GM18517 (cell line): ENCODE measurements around the gene C1orf74.

Experiments
- ATAC-seq: cut with Tn5 transposase; IDR thresholded peaks from one replicate; pipeline ENCODE4 v1.9.1; 2021; ENCODE audit warnings: mild to moderate bottlenecking, moderate library complexity; ENCODE audit not compliant: unreplicated experiment

The C1orf74 gene

DNA sequence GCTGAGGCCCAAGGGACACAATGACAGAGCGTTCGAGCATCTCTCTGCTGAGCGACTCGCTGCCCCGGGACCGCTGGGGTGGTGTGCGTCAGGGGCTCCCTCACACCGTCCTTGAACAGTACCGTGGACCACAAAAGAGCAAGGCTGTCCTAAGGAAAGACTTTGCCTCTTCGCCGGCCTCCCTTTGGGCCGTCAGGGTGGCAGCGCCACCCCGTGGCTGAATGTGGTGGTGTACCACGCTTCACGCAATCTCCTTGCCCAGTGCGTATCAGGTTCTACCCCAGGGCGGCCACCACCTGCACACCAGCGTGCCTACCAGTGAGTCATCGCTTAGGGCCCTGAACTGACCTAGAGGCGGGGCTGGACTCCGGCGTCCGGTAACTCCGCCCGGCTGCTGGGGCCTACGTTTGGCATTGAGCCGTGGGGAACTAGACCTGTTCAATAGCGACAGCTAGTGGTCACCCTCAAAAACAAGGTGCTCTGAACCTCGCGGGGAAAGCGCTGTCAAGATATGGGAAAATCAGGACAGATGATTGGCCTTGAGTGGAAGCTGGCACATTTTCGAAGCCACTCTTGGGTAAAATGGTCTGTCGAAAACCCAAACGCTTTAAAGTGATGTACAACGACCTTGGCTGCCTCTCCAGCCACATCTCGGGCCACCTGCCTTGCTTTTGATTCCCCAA, 36.6 kb downstream of the C1orf74 start:
- peak; percentile 71 for ATAC-seq

GRCh38 chr1:209746451-209747165, 37.8 kb downstream of the C1orf74 start:
- no peak for ATAC-seq

DNA sequence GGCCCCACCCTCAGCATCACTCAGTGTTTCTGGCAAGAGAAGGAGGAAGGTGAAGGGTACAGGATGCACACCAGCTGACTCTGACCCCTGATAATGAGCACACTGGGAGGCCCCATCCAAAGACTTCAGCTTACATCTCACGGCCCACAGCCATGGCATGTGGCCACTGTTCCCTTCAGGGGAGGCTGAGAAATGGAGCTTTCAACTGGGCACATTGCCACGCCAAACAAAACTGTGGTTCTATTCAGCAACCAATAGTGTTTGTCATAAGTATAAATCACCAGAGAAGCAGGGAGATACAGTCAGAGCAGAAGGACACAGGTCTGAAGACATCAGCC, 41.2 kb downstream of the C1orf74 start:
- ATAC-seq: no peak

GRCh38 chr1:209742409-209743144, 41.8 kb downstream of the C1orf74 start:
- ATAC-seq: no peak

DNA sequence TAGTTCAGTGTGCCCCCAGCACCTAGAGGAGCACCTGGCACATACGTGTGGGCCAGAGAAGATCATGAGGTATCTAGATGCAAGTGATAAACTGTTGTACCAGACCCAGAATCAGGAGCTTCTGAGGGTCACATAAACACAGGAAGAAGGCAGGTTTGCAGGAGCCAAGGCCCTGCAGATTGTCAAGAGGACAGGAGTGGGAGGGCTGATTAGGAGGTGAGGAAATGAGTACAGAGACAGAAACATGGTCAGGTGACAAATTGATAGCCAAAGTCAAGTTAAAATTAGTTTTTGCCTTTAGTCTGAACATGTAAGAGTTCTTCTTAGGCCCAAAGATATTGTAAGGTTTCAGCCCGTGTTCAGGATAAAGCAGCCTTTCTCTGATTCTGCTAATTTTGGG, 42.5 kb downstream of the C1orf74 start:
- ATAC-seq: no peak

- no peak for ATAC-seq
Observed at GRCh38 chr1:209741193-209741592, 43.2 kb downstream of the C1orf74 start.

DNA sequence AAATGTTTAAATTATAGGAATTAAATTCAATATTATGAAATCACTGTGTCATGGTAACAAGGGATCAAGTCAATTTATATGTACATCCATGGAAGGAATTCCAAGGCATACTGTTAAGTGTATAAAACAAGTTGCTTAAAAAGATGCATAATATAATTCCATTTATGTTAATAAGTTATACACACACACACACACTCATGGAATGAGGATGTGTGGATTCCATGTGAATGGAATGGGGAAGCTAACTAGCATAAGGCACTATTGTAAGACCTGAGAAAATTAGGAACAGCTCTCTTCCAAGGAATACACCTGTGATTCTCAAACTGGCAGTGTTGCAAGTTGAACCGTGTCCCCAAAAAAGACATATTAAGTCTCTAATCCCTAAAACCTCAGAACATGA, 46.1 kb downstream of the C1orf74 start:
- no peak for ATAC-seq

- ATAC-seq: no peak
Observed at GRCh38 chr1:209737118-209737505, 47.2 kb downstream of the C1orf74 start.

DNA sequence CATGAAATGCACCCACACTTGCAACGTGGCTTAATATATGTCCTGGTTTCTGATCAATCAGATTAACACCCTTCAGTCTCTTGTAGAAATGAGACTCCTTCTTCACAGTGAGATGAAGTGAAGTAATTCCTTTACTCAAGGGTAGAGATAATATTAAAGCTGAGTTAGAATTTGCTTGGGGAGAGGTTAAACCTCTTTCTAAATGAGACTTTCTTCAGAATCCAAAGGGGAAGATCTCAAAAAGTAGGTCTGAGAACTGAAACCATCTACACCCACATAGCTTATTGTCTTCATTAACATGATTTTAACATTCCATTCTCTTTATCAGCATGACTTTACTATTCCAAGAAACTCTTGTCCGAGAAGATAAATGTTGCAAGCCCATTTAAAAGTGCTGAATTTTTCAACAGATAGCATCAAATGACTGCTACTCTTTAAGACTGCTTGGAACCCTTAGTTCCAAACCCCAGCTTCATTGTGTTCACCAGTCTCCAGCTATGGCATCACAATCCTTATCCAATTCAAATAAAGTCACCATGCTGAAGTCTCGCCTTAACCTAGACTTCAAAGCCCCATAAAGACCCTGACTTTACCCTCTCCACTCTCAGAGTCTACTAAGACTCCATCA, 47.8 kb downstream of the C1orf74 start:
- ATAC-seq: no peak

- ATAC-seq: no peak
Observed at GRCh38 chr1:209733409-209734192, 50.8 kb downstream of the C1orf74 start.

DNA sequence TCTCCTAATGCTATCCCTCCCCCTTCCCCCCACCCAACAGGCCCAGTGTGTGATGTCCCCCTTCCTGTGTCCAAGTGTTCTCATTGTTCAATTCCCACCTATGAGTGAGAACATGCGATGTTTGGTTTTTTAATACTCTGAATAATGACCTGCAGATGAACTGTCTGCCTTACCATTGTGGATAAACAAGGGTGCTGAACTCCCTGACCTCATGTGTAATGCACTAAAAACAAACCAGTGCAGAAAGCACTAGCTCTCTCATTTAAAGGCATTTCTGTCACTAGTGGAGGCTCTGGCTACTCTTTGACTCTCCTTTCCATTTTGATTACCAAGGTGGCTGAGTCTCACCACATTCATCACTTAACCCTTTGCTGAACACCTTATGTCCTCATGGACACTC, 51.6 kb downstream of the C1orf74 start:
- ATAC-seq: no peak

DNA sequence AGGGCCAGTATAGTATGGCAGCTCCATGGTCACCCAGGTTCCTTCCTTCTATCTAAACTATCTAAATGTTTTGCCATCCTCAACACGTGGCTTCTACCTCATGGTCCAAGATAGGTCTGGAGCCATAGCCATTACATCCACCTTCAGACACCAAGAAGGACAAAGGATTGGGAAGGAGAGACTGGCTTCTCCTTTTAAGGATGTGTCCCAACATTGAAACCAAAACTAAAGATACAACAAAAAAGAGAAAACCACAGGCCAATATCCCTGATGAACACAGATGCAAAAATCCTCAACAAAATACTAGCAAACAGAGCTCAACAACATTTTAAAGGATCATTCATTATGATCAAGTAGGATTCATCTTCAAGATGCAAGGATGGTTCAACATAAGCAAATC, 54.9 kb downstream of the C1orf74 start:
- ATAC-seq: no peak
